Lung (tissue), 12 donors: ENCODE results near the gene CARF. TPM values are rescaled to one million over a fixed set of nuclear protein-coding genes. Genes with fewer than 3 reads are reported as not detected.

ENCODE experiments used
- ATAC-seq: fragments of 200-7000 bp; cut with Tn5 transposase; one replicate; pipeline ENCODE4 v1.9.1; 2020; ENCODE audit warnings: moderate number of reproducible peaks; ENCODE audit not compliant: insufficient read depth, low FRiP score
- DNase-seq, 3 donors: peaks; one replicate each; pipeline ENCODE4 v3.0.0-alpha.2; 2013 to 2017
- H3K27ac ChIP-seq, 2 donors: one replicate each; pipeline ENCODE4 v1.5.1; 2013; ENCODE audit warnings: mild to moderate bottlenecking in 2 of 2, moderate library complexity in 2 of 2, control low read depth in 1 of 2, inconsistent platforms in 1 of 2, low read depth in 1 of 2, low read length in 1 of 2
- H3K27me3 ChIP-seq, 3 donors: one replicate each; pipeline ENCODE4 v1.5.1; 2013; ENCODE audit warnings: low read length in 2 of 3; ENCODE audit not compliant: control insufficient read depth in 3 of 3, insufficient read depth in 3 of 3
- H3K36me3 ChIP-seq, 4 donors: one replicate each; pipeline ENCODE4 v1.5.1; 2013; ENCODE audit warnings: low read length in 4 of 4, mild to moderate bottlenecking in 1 of 4, moderate library complexity in 1 of 4; ENCODE audit not compliant: control insufficient read depth in 4 of 4, insufficient read depth in 4 of 4
- H3K4me1 ChIP-seq, 5 donors: one replicate each; pipeline ENCODE4 v1.5.1; 2013; ENCODE audit warnings: low read length in 5 of 5, mild to moderate bottlenecking in 2 of 5, moderate library complexity in 1 of 5; ENCODE audit not compliant: control insufficient read depth in 5 of 5, insufficient read depth in 5 of 5
- H3K4me3 ChIP-seq: one replicate; pipeline ENCODE4 v1.5.1; 2013; ENCODE audit warnings: mild to moderate bottlenecking, control low read depth, moderate library complexity
- H3K9ac ChIP-seq, 2 donors: one replicate each; pipeline ENCODE4 v1.5.1; 2013; ENCODE audit warnings: low read length in 2 of 2, control low read depth in 1 of 2; ENCODE audit not compliant: insufficient read depth in 1 of 2
- H3K9me3 ChIP-seq, 4 donors: one replicate each; pipeline ENCODE4 v1.5.1; 2013; ENCODE audit warnings: low read length in 3 of 4, mild to moderate bottlenecking in 1 of 4, moderate library complexity in 1 of 4; ENCODE audit not compliant: control insufficient read depth in 4 of 4, insufficient read depth in 3 of 4
- CTCF ChIP-seq: IDR thresholded peaks from 2 replicates; pipeline ENCODE4 v1.5.1; 2012; ENCODE audit warnings: mild to moderate bottlenecking; ENCODE audit errors: control extremely low read depth, extremely low read depth
- WGBS, 2 donors: extraction: QIAGEN DNeasy Blood & Tissue Kit; methylation state at CpG; one replicate each; pipeline ENCODE4 v1.1.7; 2013; 5-methylcytosine and 5-hydroxymethylcytosine counted together
- polyA plus RNA-seq, 2 donors: library from polyadenylated mRNA; stranded (reverse); fragments of 200-250 nt; gene quantifications; one replicate each; pipeline ENCODE4 v1.2.1, GENCODE V29; 2013
- total RNA-seq, 2 donors: library from RNA; depleted of rRNA in 1 of 2; stranded (reverse); fragments of >200 nt in 1 of 2; gene quantifications; one replicate each; pipeline ENCODE4 v1.2.1, GENCODE V29; 2014 to 2021
- donor health status: control.
- donor health status: control.
- donor health status: Bipolar disorder and iron deficiency.
- donor health status: healthy.
- donor health status: DM: yes; HTN: yes; CAD: no.

Gene CARF
- total and polyA plus RNA-seq, 4 donors, result 1.8 to 20.0 (median 5.3) TPM

- H3K27me3 ChIP-seq, result no peaks in the 10 kb centered on the region
- no peak for TF ChIP-seq CTCF
- no peak for ATAC-seq
- DNase-seq, result peak in 1 of 3 donors; percentile 6
- no peak overlapping the region for H3K9ac ChIP-seq
- peaks cover 0 to 52% (median 11%) of the 10 kb centered on the region in 5 donors for H3K4me1 ChIP-seq
- 66 to 82% methylated on average over 2 of the region's 2 CpGs for WGBS, 2 donors
- H3K27ac ChIP-seq, result peak overlapping the region in 1 of 2 donors; percentile 10
- H3K9me3 ChIP-seq, result no peaks in the 10 kb centered on the region
- H3K4me3 ChIP-seq, result no peak overlapping the region
- peaks cover 0 to 2% (median 0%) of the 10 kb centered on the region in 4 donors for H3K36me3 ChIP-seq
These were observed 107.1 kb downstream of the CARF start for GRCh38 chr2:203019142-203019541.

- Histone ChIP-seq H3K9ac (no peak overlapping the region), H3K27me3 (no peaks in the 10 kb centered on the region), H3K36me3 (no peaks in the 10 kb centered on the region), H3K4me3 (no peak overlapping the region), H3K9me3 (no peaks in the 10 kb centered on the region), H3K27ac (peak overlapping the region in 1 of 2 donors; percentile 53), H3K4me1 (peaks cover 0 to 36% (median 10%) of the 10 kb centered on the region in 5 donors)
- ATAC-seq (no peak), DNase-seq (no peak)
- WGBS, 2 donors, result 58 to 82% methylated on average over 4 of the region's 4 CpGs
- no peak for TF ChIP-seq CTCF
These were observed 109.9 kb downstream of the CARF start for GRCh38 chr2:203021991-203022390.

- no peak overlapping the region for H3K9ac ChIP-seq
- H3K4me1 ChIP-seq, result peaks cover 0 to 29% (median 9%) of the 10 kb centered on the region in 5 donors
- no peaks in the 10 kb centered on the region for H3K9me3 ChIP-seq
- no peak overlapping the region for H3K4me3 ChIP-seq
- no peaks in the 10 kb centered on the region for H3K36me3 ChIP-seq
- 38 to 72% methylated on average over 1 of the region's 1 CpG for WGBS, 2 donors
- H3K27ac ChIP-seq, result no peak overlapping the region
- TF ChIP-seq CTCF, result no peak
- no peak for ATAC-seq
- peak in 1 of 3 donors; percentile 65 for DNase-seq
- no peaks in the 10 kb centered on the region for H3K27me3 ChIP-seq
These were observed 110.7 kb downstream of the CARF start for GRCh38 chr2:203022751-203023150.

GRCh38 chr2:203025592-203025991 is 113.5 kb downstream of the CARF start:
- no peak for DNase-seq
- no peaks in the 10 kb centered on the region for H3K9me3 ChIP-seq
- no peak overlapping the region for H3K27ac ChIP-seq
- no peak for ATAC-seq
- no peak overlapping the region for H3K9ac ChIP-seq
- H3K4me1 ChIP-seq, result peaks cover 0 to 13% (median 0%) of the 10 kb centered on the region in 5 donors
- no peaks in the 10 kb centered on the region for H3K36me3 ChIP-seq
- no peak overlapping the region for H3K4me3 ChIP-seq
- TF ChIP-seq CTCF, result no peak
- H3K27me3 ChIP-seq, result no peaks in the 10 kb centered on the region
